Measurements from ENCODE around the gene CD79B. TPM values are rescaled to one million over a fixed set of nuclear protein-coding genes. Genes with fewer than 3 reads are reported as not detected.

The CD79B gene
- total RNA-seq, 2 donors from 2014 or later = not detected

Small RNA genes lying within 50 kb of the gene (small RNA-seq; reads per million reads assigned to genes)
- gene AC040958.1 = not detected
- gene AC127029.1 = not detected
- not detected for gene GH1

Other genes starting within 250 kb of the CD79B start
- gene LIMD2, start 232.2 kb downstream of the CD79B start, total RNA-seq = 1 to 10 TPM; 4.9 to 9.6 TPM
- 10 to 100 TPM; 25.4 to 26.7 TPM for gene STRADA, start 190.5 kb downstream of the CD79B start, total RNA-seq
- gene CCDC47, start 158.7 kb downstream of the CD79B start, total RNA-seq = 10 to 100 TPM; 42.2 to 56.8 TPM
- 100 to 1,000 TPM; 114 to 116 TPM for gene DDX42, start 158.2 kb downstream of the CD79B start, total RNA-seq
- gene PSMC5, start 104.9 kb downstream of the CD79B start, total RNA-seq = 10 to 100 TPM; 55.0 to 59.4 TPM
- 10 to 100 TPM; 22.7 to 30.9 TPM for gene FTSJ3, start 104.7 kb downstream of the CD79B start, total RNA-seq
- gene SMARCD2, start 89.6 kb downstream of the CD79B start, total RNA-seq = 10 to 100 TPM; 75.8 to 87.9 TPM
- not detected for gene CSH2, start 58.7 kb downstream of the CD79B start, total RNA-seq
- not detected for gene GH2, start 50.4 kb downstream of the CD79B start, total RNA-seq
- gene CSH1, start 35.8 kb downstream of the CD79B start, total RNA-seq = not detected
- not detected for gene CSHL1, start 21.1 kb downstream of the CD79B start, total RNA-seq
- not detected for gene GH1, start 13.5 kb downstream of the CD79B start, total RNA-seq
- gene SCN4A, start 40.6 kb upstream of the CD79B start, total RNA-seq = 1 to 10 TPM in 1 of 2 donors, under 1 TPM in 1; 0.26 to 1.3 TPM
- gene PRR29, start 66.0 kb upstream of the CD79B start, total RNA-seq = 1 to 10 TPM in 1 of 2 donors, under 1 TPM in 1; 0.52 to 1.6 TPM
- 10 to 100 TPM; 16.2 to 16.3 TPM for gene ICAM2, start 88.3 kb upstream of the CD79B start, total RNA-seq
- gene ERN1, start 197.8 kb upstream of the CD79B start, total RNA-seq = 10 to 100 TPM; 63.3 to 77.1 TPM

Data from body of pancreas (tissue), 2 donors.